GM12878 (cell line): ENCODE results near the gene POMP. TPM values are rescaled to one million over a fixed set of nuclear protein-coding genes. Genes with fewer than 3 reads are reported as not detected.

Experiments used
- ATAC-seq: fragments of 200-7000 bp; cut with Tn5 transposase; 3 replicates; pipeline ENCODE4 v1.9.1; 2020; ENCODE audit warnings: mild to moderate bottlenecking, moderate library complexity
- BruUV-seq: library from RNA; stranded (reverse); fragments of 400-500 nt; replicated peaks from 2 replicates; lab custom pipeline; 2021; lab: Mats Ljungman, UMichigan
- CTCF ChIA-PET: fragments of 300-600 bp; sonication (Branson Sonifier 250); formaldehyde crosslinking; extraction: SDS; loops from one replicate; lab custom pipeline; 2021; ENCODE audit warnings: inconsistent platforms; lab: Yijun Ruan, JAX
- POLR2A ChIA-PET: fragments of 350-600 bp; formaldehyde crosslinking; extraction: SDS; loops from one replicate; lab custom pipeline; 2021; ENCODE audit warnings: inconsistent platforms; lab: Charles Lee
- RAD21 ChIA-PET: fragments of 300-600 bp; sonication (Branson Sonifier 250); formaldehyde crosslinking; loops from one replicate; lab custom pipeline; 2023; ENCODE audit warnings: antibody characterized with exemption; ENCODE audit not compliant: unreplicated experiment; lab: Charles Lee
- SMC1A ChIA-PET: fragments of 300-600 bp; sonication (Branson Sonifier 250); formaldehyde crosslinking; loops from one replicate; lab custom pipeline; 2023; ENCODE audit not compliant: unreplicated experiment, uncharacterized antibody; lab: Charles Lee
- DNase-seq: peaks from one replicate; pipeline ENCODE4 v3.0.0-alpha.2; 2011; ENCODE audit warnings: low read depth, low spot score
- FAIRE-seq: peaks from 3 replicates; lab custom pipeline; 2011; peaks lifted over from hg19 to GRCh38; lab: Jason Lieb, UNC
- H2AFZ ChIP-seq: 2 replicates; pipeline ENCODE4 v1.6.0; 2011; ENCODE audit warnings: low read depth, low read length, control low read depth; ENCODE audit not compliant: control insufficient read depth
- H3K27ac ChIP-seq: 2 replicates; pipeline ENCODE4 v1.5.1; 2011; ENCODE audit warnings: control low read depth; ENCODE audit not compliant: control insufficient read depth, insufficient read depth
- H3K27me3 ChIP-seq, 2 experiments: replicated peaks in 1 of 2; 2 replicates each; pipeline versions ENCODE4 v1.6.0 to v1.6.1; 2011; ENCODE audit warnings: low read length in 1 of 2; ENCODE audit not compliant: control insufficient read depth in 2 of 2, insufficient read depth in 2 of 2
- H3K36me3 ChIP-seq, 2 experiments: 2 replicates each; pipeline ENCODE4 v1.5.1; 2011; ENCODE audit warnings: low read length in 1 of 2; ENCODE audit not compliant: control insufficient read depth in 2 of 2, insufficient read depth in 2 of 2
- H3K4me1 ChIP-seq: 2 replicates; pipeline ENCODE4 v1.6.1; 2011; ENCODE audit warnings: mild to moderate bottlenecking, low read length, moderate library complexity, mixed read lengths; ENCODE audit not compliant: control insufficient read depth, insufficient read depth
- H3K4me2 ChIP-seq: 2 replicates; pipeline ENCODE4 v1.6.0; 2011; ENCODE audit warnings: control low read depth; ENCODE audit not compliant: control insufficient read depth, insufficient read depth
- H3K4me3 ChIP-seq: fragments of 200-600 bp; sonication (generic); 2 replicates; pipeline ENCODE4 v1.5.1; 2016
- H3K79me2 ChIP-seq: 2 replicates; pipeline ENCODE4 v1.6.0; 2011; ENCODE audit warnings: low read length; ENCODE audit not compliant: control insufficient read depth, insufficient read depth
- H3K9ac ChIP-seq: 2 replicates; pipeline ENCODE4 v1.8.0; 2011; ENCODE audit warnings: low read length, control low read depth, mixed read lengths; ENCODE audit not compliant: control insufficient read depth, insufficient read depth
- H3K9me3 ChIP-seq: replicated peaks from 3 replicates; pipeline ENCODE4 v1.5.1; 2011; ENCODE audit warnings: mild to moderate bottlenecking, low read length; ENCODE audit not compliant: control insufficient read depth, insufficient read depth
- H4K20me1 ChIP-seq: 2 replicates; pipeline ENCODE4 v1.6.0; 2011; ENCODE audit not compliant: control insufficient read depth, insufficient read depth
- CHD2 ChIP-seq: IDR thresholded peaks from 2 replicates; pipeline ENCODE4 v1.6.1; 2011; ENCODE audit warnings: low read depth, low read length, improper control_type of control experiment, borderline replicate concordance
- RAD21 ChIP-seq: IDR thresholded peaks from 2 replicates; pipeline ENCODE4 v1.6.1; 2011; ENCODE audit warnings: mild to moderate bottlenecking, low read depth, low read length, moderate library complexity; ENCODE audit not compliant: insufficient read depth
- ZBTB4 ChIP-seq: fragments of 450-650 bp; formaldehyde crosslinking; IDR thresholded peaks from 2 replicates; pipeline ENCODE4 v1.4.0; 2022; ENCODE audit warnings: mild to moderate bottlenecking, moderate library complexity
- ZNF687 ChIP-seq: fragments of 450-650 bp; IDR thresholded peaks from 2 replicates; pipeline ENCODE4 v1.6.1; 2017; ENCODE audit warnings: mild to moderate bottlenecking, moderate library complexity
- WGBS: methylation state at CpG from one replicate; pipeline ENCODE4 v1.1.6; 2016; ENCODE audit warnings: low lambda C conversion rate; ENCODE audit not compliant: insufficient replicate concordance, insufficient coverage; ENCODE audit errors: missing lambda C conversion rate; 5-methylcytosine and 5-hydroxymethylcytosine counted together
- in situ Hi-C: fragments of 300-500 bp; cut with MboI; formaldehyde crosslinking; loops from 9 replicates; pipeline ENCODE4 v1.14.3; 2018; ENCODE audit warnings: mixed read lengths
- intact Hi-C: fragments of 100-400 bp; cut with micrococcal nuclease; formaldehyde crosslinking; loops from one replicate; pipeline ENCODE4 v1.14.2; 2022; ENCODE audit not compliant: unreplicated experiment
- polyA plus RNA-seq, 11 experiments: library from polyadenylated mRNA; depleted of rRNA in 4 of 11; unstranded in 6 of 11; stranded (reverse) in 5 of 11; fragments of >200 nt; fragmentation: Nextera tagmentation in 4 of 11; fragmentation: Illumina TruSeq in 1 of 11; extraction: Ambion mirVana in 4 of 11; extraction: Trizol in 1 of 11; gene quantifications; 1 replicate in 1 of 11; 2 replicates in 10 of 11; pipeline versions ENCODE4 v1.2.1 to v1.2.3, GENCODE V29; 2011 to 2016; ENCODE audit warnings: inconsistent platforms in 2 of 11, missing spikeins in 2 of 11, low read depth in 1 of 11
- total RNA-seq, 4 experiments: library from RNA; depleted of rRNA in 3 of 4; stranded (reverse); fragments of >200 nt in 3 of 4; fragmentation: Illumina TruSeq in 1 of 4; extraction: Trizol in 1 of 4; gene quantifications; 2 replicates each; pipeline versions ENCODE4 v1.2.1 to v1.2.3, GENCODE V29; 2013 to 2021

Gene POMP
- total and polyA plus RNA-seq, 10 of the 15 experiments (the other 5 are each of a cell fraction or from before 2014, with no cell fraction given): 90.4 to 668 (median 144) TPM

GRCh38 chr13:28624707-28625432 lies 34.1 kb upstream of the POMP start:
- Histone ChIP-seq H2AFZ (no peak overlapping the region), H3K79me2 (no peaks in the 10 kb centered on the region), H3K4me1 (no peaks in the 10 kb centered on the region), H3K27ac (no peak overlapping the region), H3K9me3 (no peaks in the 10 kb centered on the region), H4K20me1 (no peaks in the 10 kb centered on the region), H3K27me3 (no peaks in the 10 kb centered on the region; a peak in 1 of 4 replicates), H3K4me2 (no peak overlapping the region), H3K4me3 (no peak overlapping the region), H3K9ac (no peak overlapping the region), H3K36me3 (no peaks in the 10 kb centered on the region)
- ChIA-PET SMC1A (no interaction called here), RAD21 (interaction anchor here (1.1 kb wide), 1 partner anchor 13 kb away, joined by 3 read pairs; no protein-coding TSS in a partner anchor), CTCF (interaction anchor here (2.2 kb wide), 1 partner anchor 9 kb away, joined by 4 read pairs; no protein-coding TSS in a partner anchor), POLR2A (interaction anchor here (0.5 kb wide), 1 partner anchor 12 kb away, joined by 4 read pairs; no protein-coding TSS in a partner anchor)
- FAIRE-seq (no peak), ATAC-seq (no peak), DNase-seq (no peak)
- no TSS peak for BruUV-seq
- in situ Hi-C loops: no loop called here
- intact Hi-C loops: no loop called here
- TF ChIP-seq ZNF687: no peak
- no peak for TF ChIP-seq CHD2
- TF ChIP-seq ZBTB4 (CRISPR knock-in tag): no peak
- TF ChIP-seq RAD21: no peak
- 53% methylated on average over 11 of the region's 11 CpGs for WGBS
